Peyer's patch (tissue), 4 donors: ENCODE results near the gene NFS1.

Experiments used
- POLR2A ChIP-seq, 2 donors: fragments of 450-650 bp; IDR thresholded peaks; one replicate each; pipeline ENCODE4 v1.5.1; 2017; ENCODE audit warnings: antibody characterized with exemption in 2 of 2, mild to moderate bottlenecking in 2 of 2, moderate library complexity in 2 of 2
- TF ChIP-seq, protein P1 (sequence below), 6 experiments: fragments of 450-650 bp in 4 of 6; fragments of 200-600 bp in 2 of 6; sonication (generic) in 1 of 6; IDR thresholded peaks; one replicate each; pipeline ENCODE4 v1.5.1; 2017 to 2019; ENCODE audit warnings: antibody characterized with exemption in 6 of 6, mild to moderate bottlenecking in 3 of 6, moderate library complexity in 1 of 6

DNA sequence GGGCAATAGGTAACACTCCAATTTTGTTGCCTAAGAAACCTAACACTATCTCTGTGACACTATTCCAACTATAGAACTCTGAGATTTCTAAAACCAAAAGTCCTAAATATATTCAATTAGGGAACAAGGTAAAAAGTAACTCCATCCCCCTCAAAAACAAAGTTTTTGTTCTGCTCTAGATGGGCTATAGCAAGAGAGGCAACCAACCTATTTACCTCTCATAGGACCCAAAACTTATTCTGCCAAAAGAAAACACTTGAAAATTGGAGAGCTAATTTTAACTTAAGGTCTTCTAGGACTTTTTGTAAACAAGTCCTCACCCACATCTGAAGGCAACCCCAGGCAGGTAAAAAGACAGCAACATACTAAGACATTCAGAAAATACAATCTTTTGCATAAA, 35.2 kb upstream of the NFS1 start:
- TF ChIP-seq, protein P1, sequence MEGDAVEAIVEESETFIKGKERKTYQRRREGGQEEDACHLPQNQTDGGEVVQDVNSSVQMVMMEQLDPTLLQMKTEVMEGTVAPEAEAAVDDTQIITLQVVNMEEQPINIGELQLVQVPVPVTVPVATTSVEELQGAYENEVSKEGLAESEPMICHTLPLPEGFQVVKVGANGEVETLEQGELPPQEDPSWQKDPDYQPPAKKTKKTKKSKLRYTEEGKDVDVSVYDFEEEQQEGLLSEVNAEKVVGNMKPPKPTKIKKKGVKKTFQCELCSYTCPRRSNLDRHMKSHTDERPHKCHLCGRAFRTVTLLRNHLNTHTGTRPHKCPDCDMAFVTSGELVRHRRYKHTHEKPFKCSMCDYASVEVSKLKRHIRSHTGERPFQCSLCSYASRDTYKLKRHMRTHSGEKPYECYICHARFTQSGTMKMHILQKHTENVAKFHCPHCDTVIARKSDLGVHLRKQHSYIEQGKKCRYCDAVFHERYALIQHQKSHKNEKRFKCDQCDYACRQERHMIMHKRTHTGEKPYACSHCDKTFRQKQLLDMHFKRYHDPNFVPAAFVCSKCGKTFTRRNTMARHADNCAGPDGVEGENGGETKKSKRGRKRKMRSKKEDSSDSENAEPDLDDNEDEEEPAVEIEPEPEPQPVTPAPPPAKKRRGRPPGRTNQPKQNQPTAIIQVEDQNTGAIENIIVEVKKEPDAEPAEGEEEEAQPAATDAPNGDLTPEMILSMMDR (IDR thresholded peaks at IDR 0.05), result no peak
- TF ChIP-seq POLR2A (IDR thresholded peaks at IDR 0.05), result no peak
